H1 (cell line): ENCODE data around the gene ICE1. TPM values are rescaled to one million over a fixed set of nuclear protein-coding genes. Genes with fewer than 3 reads are reported as not detected.

ENCODE experiments used
- CTCF ChIA-PET: fragments of 300-600 bp; sonication (Branson Sonifier 250); formaldehyde crosslinking; loops from one replicate; lab custom pipeline; 2021; ENCODE audit not compliant: partially characterized antibody; lab: Charles Lee
- POLR2A ChIA-PET: fragments of 300-600 bp; sonication (Branson Sonifier 250); formaldehyde crosslinking; loops from one replicate; lab custom pipeline; 2021; ENCODE audit warnings: inconsistent platforms; ENCODE audit not compliant: partially characterized antibody; lab: Charles Lee
- DNase-seq, 2 experiments: peaks; one replicate each; pipeline versions ENCODE4 v3.0.0 to v3.0.0-alpha.2; 2010 to 2022; ENCODE audit warnings: low spot score in 2 of 2, low read depth in 1 of 2, mixed read lengths in 1 of 2
- FAIRE-seq: peaks from 2 replicates; lab custom pipeline; 2011; peaks lifted over from hg19 to GRCh38; lab: Jason Lieb, UNC
- H2AFZ ChIP-seq: 2 replicates; pipeline ENCODE4 v1.8.1; 2012; ENCODE audit warnings: low read length, inconsistent platforms
- H2AK5ac ChIP-seq: 2 replicates; pipeline ENCODE4 v1.6.1; 2013; ENCODE audit warnings: low read depth, low read length
- H2BK120ac ChIP-seq: replicated peaks from 2 replicates; pipeline ENCODE3; 2013; ENCODE audit warnings: low read depth, low read length, inconsistent platforms
- H2BK12ac ChIP-seq: 2 replicates; pipeline ENCODE4 v1.6.1; 2013; ENCODE audit warnings: low read depth, low read length
- H2BK15ac ChIP-seq: 2 replicates; pipeline ENCODE4 v1.6.1; 2013; ENCODE audit warnings: low read length
- H2BK20ac ChIP-seq: 2 replicates; pipeline ENCODE4 v1.6.1; 2013; ENCODE audit warnings: low read length
- H2BK5ac ChIP-seq: 2 replicates; pipeline ENCODE4 v1.6.1; 2013; ENCODE audit warnings: low read depth, low read length
- H3K14ac ChIP-seq: 2 replicates; pipeline ENCODE4 v1.6.1; 2013; ENCODE audit warnings: inconsistent platforms; ENCODE audit not compliant: insufficient read length
- H3K18ac ChIP-seq: 2 replicates; pipeline ENCODE4 v1.6.1; 2013; ENCODE audit warnings: low read length; ENCODE audit errors: extremely low read depth
- H3K23ac ChIP-seq: 2 replicates; pipeline ENCODE4 v1.6.1; 2013; ENCODE audit warnings: inconsistent platforms; ENCODE audit not compliant: insufficient read length
- H3K23me2 ChIP-seq: 2 replicates; pipeline ENCODE4 v1.6.1; 2013; ENCODE audit warnings: low read depth, low read length
- H3K27ac ChIP-seq: 2 replicates; pipeline ENCODE4 v1.6.1; 2011; ENCODE audit warnings: low read depth, low read length, inconsistent platforms
- H3K27me3 ChIP-seq, 4 experiments: replicated peaks in 1 of 4; 1 replicate in 1 of 4; 2 replicates in 3 of 4; pipeline versions ENCODE4 v1.6.1 to v1.8.1; 2011 to 2013; ENCODE audit warnings: low read length in 3 of 4, mild to moderate bottlenecking in 3 of 4, inconsistent platforms in 2 of 4, mixed read lengths in 2 of 4, moderate library complexity in 1 of 4; ENCODE audit not compliant: control insufficient read depth in 3 of 4, insufficient read depth in 3 of 4; ENCODE audit errors: extremely low read depth in 1 of 4
- H3K36me3 ChIP-seq, 4 experiments: 2 replicates each; pipeline versions ENCODE4 v1.6.1 to v1.8.1; 2011 to 2013; ENCODE audit warnings: mild to moderate bottlenecking in 4 of 4, low read length in 3 of 4, moderate library complexity in 2 of 4, control low read depth in 1 of 4, inconsistent platforms in 1 of 4; ENCODE audit not compliant: insufficient read depth in 4 of 4, control insufficient read depth in 2 of 4
- H3K4ac ChIP-seq: replicated peaks from 2 replicates; pipeline ENCODE3; 2013; ENCODE audit warnings: low read length, low read depth, mixed read lengths, inconsistent platforms; ENCODE audit not compliant: insufficient read length
- H3K4me1 ChIP-seq, 4 experiments: replicated peaks in 1 of 4; 1 replicate in 1 of 4; 2 replicates in 3 of 4; pipeline versions ENCODE4 v1.6.1 to v1.8.1; 2011 to 2013; ENCODE audit warnings: low read length in 3 of 4, inconsistent platforms in 2 of 4, mixed read lengths in 1 of 4; ENCODE audit not compliant: insufficient read depth in 4 of 4, control insufficient read depth in 3 of 4
- H3K4me2 ChIP-seq, 2 experiments: 2 replicates each; pipeline versions ENCODE4 v1.6.1 to v1.8.1; 2011 to 2013; ENCODE audit warnings: low read depth in 2 of 2, low read length in 2 of 2, control low read depth in 1 of 2, inconsistent platforms in 1 of 2, mild to moderate bottlenecking in 1 of 2; ENCODE audit not compliant: insufficient read depth in 1 of 2
- H3K4me3 ChIP-seq, 4 experiments: fragments of 200-600, 300-600 bp in 1 of 4; sonication (generic), shearing (Covaris generic), sonication (Bioruptor Twin) in 1 of 4; 2 replicates each; pipeline versions ENCODE4 v1.5.1 to v1.8.1; 2011 to 2016; ENCODE audit warnings: low read length in 4 of 4, low read depth in 3 of 4, control low read depth in 2 of 4, inconsistent platforms in 2 of 4, mild to moderate bottlenecking in 2 of 4, mixed read lengths in 1 of 4, moderate library complexity in 1 of 4; ENCODE audit not compliant: insufficient read depth in 2 of 4; ENCODE audit errors: extremely low read depth in 1 of 4
- H3K56ac ChIP-seq: replicated peaks from 2 replicates; pipeline ENCODE3; 2013; ENCODE audit warnings: low read depth, mild to moderate bottlenecking, mixed read lengths, low read length, inconsistent platforms; ENCODE audit not compliant: insufficient read length
- H3K79me1 ChIP-seq: 2 replicates; pipeline ENCODE4 v1.6.1; 2013; ENCODE audit warnings: low read depth, low read length, control low read depth
- H3K79me2 ChIP-seq, 2 experiments: 2 replicates each; pipeline versions ENCODE4 v1.6.1 to v1.8.1; 2012 to 2013; ENCODE audit warnings: low read length in 2 of 2, mild to moderate bottlenecking in 2 of 2, inconsistent platforms in 1 of 2; ENCODE audit not compliant: insufficient read depth in 2 of 2, control insufficient read depth in 1 of 2
- H3K9ac ChIP-seq, 4 experiments: replicated peaks in 1 of 4; 1 replicate in 1 of 4; 2 replicates in 3 of 4; pipeline versions ENCODE4 v1.6.1 to v1.8.1; 2011 to 2013; ENCODE audit warnings: low read depth in 3 of 4, low read length in 3 of 4, control low read depth in 2 of 4, mild to moderate bottlenecking in 2 of 4, moderate library complexity in 2 of 4, inconsistent platforms in 1 of 4; ENCODE audit errors: extremely low read depth in 1 of 4
- H3K9me3 ChIP-seq, 2 experiments: 2 replicates each; pipeline versions ENCODE4 v1.6.1 to v1.8.1; 2012 to 2013; ENCODE audit warnings: mild to moderate bottlenecking in 2 of 2, moderate library complexity in 2 of 2, control low read depth in 1 of 2, inconsistent platforms in 1 of 2, low read depth in 1 of 2, low read length in 1 of 2, mixed read lengths in 1 of 2; ENCODE audit not compliant: insufficient read depth in 2 of 2
- H4K20me1 ChIP-seq, 2 experiments: replicated peaks in 1 of 2; 2 replicates each; pipeline versions ENCODE3 to v1.8.1; 2011 to 2013; ENCODE audit warnings: inconsistent platforms in 2 of 2, low read length in 2 of 2, mild to moderate bottlenecking in 1 of 2; ENCODE audit not compliant: insufficient read depth in 2 of 2, control insufficient read depth in 1 of 2
- H4K5ac ChIP-seq: 2 replicates; pipeline ENCODE4 v1.6.1; 2013; ENCODE audit warnings: low read length, low read depth, mixed read lengths, inconsistent platforms; ENCODE audit not compliant: insufficient read length
- H4K8ac ChIP-seq: 2 replicates; pipeline ENCODE4 v1.8.0; 2013; ENCODE audit warnings: mild to moderate bottlenecking, moderate library complexity, low read length, inconsistent platforms; ENCODE audit not compliant: insufficient read depth; ENCODE audit errors: extremely low read depth
- H4K91ac ChIP-seq: replicated peaks from 2 replicates; pipeline ENCODE3; 2013; ENCODE audit warnings: low read length, mixed read lengths, inconsistent platforms; ENCODE audit not compliant: insufficient read length
- EZH2 ChIP-seq: fragments of 200-600 bp; sonication (generic); IDR thresholded peaks from 2 replicates; pipeline ENCODE4 v1.7.1; 2012; ENCODE audit warnings: low read depth, mild to moderate bottlenecking, moderate library complexity, low read length, inconsistent platforms; ENCODE audit not compliant: severe bottlenecking
- JUN ChIP-seq: IDR thresholded peaks from 2 replicates; pipeline ENCODE4 v1.6.1; 2011; ENCODE audit warnings: low read depth, mild to moderate bottlenecking, improper control_type of control experiment, low read length
- RBBP5 ChIP-seq: IDR thresholded peaks from 2 replicates; pipeline ENCODE4 v1.7.1; 2012; ENCODE audit warnings: low read depth, mild to moderate bottlenecking, inconsistent platforms, low read length, moderate library complexity, borderline replicate concordance
- TAF7 ChIP-seq: optimal IDR thresholded peaks from 2 replicates; pipeline ENCODE3; 2011; ENCODE audit warnings: low read depth, mild to moderate bottlenecking, inconsistent platforms, low read length, moderate library complexity, borderline replicate concordance
- TBP ChIP-seq: IDR thresholded peaks from 2 replicates; pipeline ENCODE4 v1.6.1; 2011; ENCODE audit warnings: low read depth, low read length, improper control_type of control experiment
- WGBS, 2 experiments: shearing (Covaris generic) in 1 of 2; methylation state at CpG; one replicate each; pipeline versions ENCODE4 v1.1.6 to v1.1.7; 2013 to 2015; ENCODE audit warnings: low lambda C conversion rate in 2 of 2, mixed read lengths in 2 of 2, inconsistent platforms in 1 of 2, low coverage in 1 of 2, missing lambda C conversion rate in 1 of 2; ENCODE audit not compliant: insufficient replicate concordance in 2 of 2, insufficient coverage in 1 of 2, insufficient read length in 1 of 2; ENCODE audit errors: extremely low coverage in 1 of 2, missing lambda C conversion rate in 1 of 2; 5-methylcytosine and 5-hydroxymethylcytosine counted together
- polyA plus RNA-seq, 7 experiments: library from polyadenylated mRNA; depleted of rRNA in 3 of 7; stranded (reverse) in 5 of 7; unstranded in 2 of 7; fragments of >200 nt in 5 of 7; fragments of 200-250 nt in 2 of 7; gene quantifications; 1 replicate in 5 of 7; 2 replicates in 1 of 7; 4 replicates in 1 of 7; pipeline versions ENCODE4 v1.2.1 to v1.2.3, GENCODE V29; 2011 to 2013; ENCODE audit warnings: missing spikeins in 2 of 7, mixed read lengths in 2 of 7
- total RNA-seq: library from RNA; stranded (reverse); fragmentation: NEBNext Ultra II Directional; extraction: Animal tissue kit (Norgen Biotek cat#: 25700); gene quantifications from 2 replicates; pipeline ENCODE4 v1.2.1, GENCODE V29; 2021

Gene ICE1
- total and polyA plus RNA-seq, 2 of the 8 experiments (the other 6 are each of a cell fraction or from before 2014, with no cell fraction given), result 11.8 to 53.9 TPM

- TF ChIP-seq TAF7 (no peak), RBBP5 (no peak), TBP (no peak), EZH2 (no peak), JUN (no peak)
- H3K79me1 ChIP-seq, result no peaks in the 10 kb centered on the region
- H4K20me1 ChIP-seq, result no peaks in the 10 kb centered on the region
- no peak overlapping the region for H3K56ac ChIP-seq
- H2AK5ac ChIP-seq, result no peak overlapping the region
- H3K4me3 ChIP-seq, result no peak overlapping the region
- no peaks in the 10 kb centered on the region for H3K36me3 ChIP-seq
- no peak overlapping the region for H4K8ac ChIP-seq
- POLR2A ChIA-PET, result no interaction called here
- no peak for DNase-seq
- H3K23me2 ChIP-seq, result no peaks in the 10 kb centered on the region
- no peaks in the 10 kb centered on the region for H3K27me3 ChIP-seq
- FAIRE-seq, result no peak
- H2BK20ac ChIP-seq, result 0 out of 2 replicates have a peak overlapping the region, but pooled peaks have one; percentile 15
- H3K27ac ChIP-seq, result no peak overlapping the region
- peaks cover 0 to 4% (median 1%) of the 10 kb centered on the region in 4 experiments; a peak in 2 of 7 replicates for H3K4me1 ChIP-seq
- peaks cover 0 to 12% of the 10 kb centered on the region in 2 experiments; a peak in 1 of 4 replicates for H3K9me3 ChIP-seq
- CTCF ChIA-PET, result interaction anchor here (0.6 to 1.3 kb wide), 3 partner anchors 17 to 230 kb away, joined by 3 read pairs; no protein-coding TSS in a partner anchor
- H3K79me2 ChIP-seq, result no peaks in the 10 kb centered on the region
- no peak overlapping the region for H3K4ac ChIP-seq
- no peak overlapping the region for H2BK12ac ChIP-seq
- no peak overlapping the region for H2AFZ ChIP-seq
- no peak overlapping the region for H3K23ac ChIP-seq
- no peak overlapping the region for H3K18ac ChIP-seq
- no peak overlapping the region for H4K5ac ChIP-seq
- H3K14ac ChIP-seq, result no peak overlapping the region
- no peak overlapping the region for H3K4me2 ChIP-seq
- H3K9ac ChIP-seq, result no peak overlapping the region
- H2BK5ac ChIP-seq, result no peak overlapping the region
- peak overlapping the region; percentile 3 for H4K91ac ChIP-seq
- WGBS, 2 experiments, result 94% methylated on average over 3 of the region's 3 CpGs; no CpG with 5 or more reads in 1 of the 2 experiments
- H2BK15ac ChIP-seq, result no peak overlapping the region
- H2BK120ac ChIP-seq, result no peak overlapping the region
Observed at GRCh38 chr5:5378531-5378930, 43.9 kb upstream of the ICE1 start.
